Measurements from ENCODE around the gene TAF7. TPM values are rescaled to one million over a fixed set of nuclear protein-coding genes. Genes with fewer than 3 reads are reported as not detected.
A peak's percentile ranks its signal among the peaks of the same experiment; 100 is the strongest.

TAF7 gene
- total and polyA plus RNA-seq, 8 donors, result 22.0 to 89.8 (median 40.0) TPM

GRCh38 chr5:141330299-141331080 is 9.9 kb upstream of the TAF7 start, which contains the start of gene PCDHGA1:
Gene PCDHGA1, plus strand, starts transcription at chr5:141330514.
- Histone ChIP-seq H3K27me3 (peaks cover 0 to 70% (median 28%) of the 10 kb centered on the region in 3 donors), H3K9me3 (peaks cover 25 to 97% (median 87%) of the 10 kb centered on the region in 4 donors), H3K4me3 (no peak within 1 kb of the TSS), H3K36me3 (peaks cover 0 to 5% (median 0%) of the 10 kb centered on the region in 4 donors), H3K27ac (no peak within 1 kb of the TSS), H3K4me1 (no peaks in the 10 kb centered on the region)
- TF ChIP-seq POLR2AphosphoS5 (IDR thresholded peaks at IDR 0.05) (no peak), POLR2A (IDR thresholded peaks at IDR 0.05) (no peak), EP300 (IDR thresholded peaks at IDR 0.05) (no peak)
- TF ChIP-seq, protein P1, sequence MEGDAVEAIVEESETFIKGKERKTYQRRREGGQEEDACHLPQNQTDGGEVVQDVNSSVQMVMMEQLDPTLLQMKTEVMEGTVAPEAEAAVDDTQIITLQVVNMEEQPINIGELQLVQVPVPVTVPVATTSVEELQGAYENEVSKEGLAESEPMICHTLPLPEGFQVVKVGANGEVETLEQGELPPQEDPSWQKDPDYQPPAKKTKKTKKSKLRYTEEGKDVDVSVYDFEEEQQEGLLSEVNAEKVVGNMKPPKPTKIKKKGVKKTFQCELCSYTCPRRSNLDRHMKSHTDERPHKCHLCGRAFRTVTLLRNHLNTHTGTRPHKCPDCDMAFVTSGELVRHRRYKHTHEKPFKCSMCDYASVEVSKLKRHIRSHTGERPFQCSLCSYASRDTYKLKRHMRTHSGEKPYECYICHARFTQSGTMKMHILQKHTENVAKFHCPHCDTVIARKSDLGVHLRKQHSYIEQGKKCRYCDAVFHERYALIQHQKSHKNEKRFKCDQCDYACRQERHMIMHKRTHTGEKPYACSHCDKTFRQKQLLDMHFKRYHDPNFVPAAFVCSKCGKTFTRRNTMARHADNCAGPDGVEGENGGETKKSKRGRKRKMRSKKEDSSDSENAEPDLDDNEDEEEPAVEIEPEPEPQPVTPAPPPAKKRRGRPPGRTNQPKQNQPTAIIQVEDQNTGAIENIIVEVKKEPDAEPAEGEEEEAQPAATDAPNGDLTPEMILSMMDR (IDR thresholded peaks at IDR 0.05), result no peak
- DNase-seq, result peak in 1 of 2 donors; percentile 27
- WGBS, 5 donors, result 22 to 32% (median 27%) methylated on average over 21 of the region's 21 CpGs
- intact Hi-C loops (cut with DNase I; ENCODE audit: low total_unique reads), result no loop called here

- H3K9me3 ChIP-seq, result peaks cover 21 to 97% (median 81%) of the 10 kb centered on the region in 4 donors
- H3K4me3 ChIP-seq, result no peak overlapping the region
- TF ChIP-seq, protein P1 (IDR thresholded peaks at IDR 0.05), result no peak
- TF ChIP-seq POLR2A (IDR thresholded peaks at IDR 0.05), result no peak
- no peak for TF ChIP-seq EP300 (IDR thresholded peaks at IDR 0.05)
- no peak for TF ChIP-seq POLR2AphosphoS5 (IDR thresholded peaks at IDR 0.05)
- peaks cover 0 to 54% (median 20%) of the 10 kb centered on the region in 3 donors for H3K27me3 ChIP-seq
- intact Hi-C loops (cut with DNase I; ENCODE audit: low total_unique reads), result loop anchor here (10.0 kb wide), 1 partner anchor 207 kb away; no protein-coding TSS in a partner anchor
- no peaks in the 10 kb centered on the region for H3K4me1 ChIP-seq
- WGBS, 5 donors, result 78 to 82% (median 81%) methylated on average over 3 to 8 of the region's 8 CpGs
- H3K27ac ChIP-seq, result no peak overlapping the region
- no peak for DNase-seq
- H3K36me3 ChIP-seq, result peaks cover 0 to 5% (median 0%) of the 10 kb centered on the region in 4 donors
Measured at GRCh38 chr5:141328231-141328630, 7.6 kb upstream of the TAF7 start.

GRCh38 chr5:141326088-141326854 is 5.7 kb upstream of the TAF7 start:
- 10 to 15% (median 13%) methylated on average over 27 of the region's 27 CpGs for WGBS, 5 donors
- intact Hi-C loops (cut with DNase I; ENCODE audit: low total_unique reads), result loop anchor here (10.0 kb wide), 1 partner anchor 209 kb away; no protein-coding TSS in a partner anchor
- DNase-seq, result peak; percentile 32 to 69
- no peak for TF ChIP-seq EP300 (IDR thresholded peaks at IDR 0.05)
- no peak for TF ChIP-seq POLR2AphosphoS5 (IDR thresholded peaks at IDR 0.05)
- TF ChIP-seq, protein P1 (IDR thresholded peaks at IDR 0.05), result peak in 2 of 7 experiments; percentile 11 to 17
- no peak for TF ChIP-seq POLR2A (IDR thresholded peaks at IDR 0.05)
- peaks cover 0 to 35% (median 13%) of the 10 kb centered on the region in 3 donors for H3K27me3 ChIP-seq
- H3K4me1 ChIP-seq, result peaks cover 0 to 3% (median 1%) of the 10 kb centered on the region in 4 donors
- H3K4me3 ChIP-seq, result peak overlapping the region; percentile 14 to 31 (median 24)
- H3K27ac ChIP-seq, result peak overlapping the region in 2 of 5 donors; percentile 45 to 66
- H3K36me3 ChIP-seq, result peaks cover 0 to 5% (median 0%) of the 10 kb centered on the region in 4 donors
- peaks cover 10 to 97% (median 74%) of the 10 kb centered on the region in 4 donors for H3K9me3 ChIP-seq

DNA sequence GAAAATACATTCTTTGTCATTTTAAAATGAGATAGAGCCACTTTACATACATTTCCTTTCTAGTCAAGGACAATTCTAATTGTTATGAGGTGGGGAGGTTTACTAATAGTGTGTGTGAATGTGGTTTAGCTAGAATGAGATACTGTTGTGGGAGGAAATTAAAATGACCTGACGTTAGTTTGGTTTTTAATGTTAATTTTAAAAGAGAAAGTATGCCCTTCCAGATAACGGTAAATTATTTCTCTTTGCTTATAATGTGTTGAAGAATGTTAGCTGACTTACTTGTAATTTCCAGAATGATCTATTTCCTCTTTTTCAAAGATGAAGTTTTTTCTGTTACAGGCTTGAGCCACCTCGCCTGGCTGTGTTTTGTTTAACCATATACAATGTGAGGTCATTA is 1.7 kb upstream of the TAF7 start:
- Histone ChIP-seq H3K4me3 (no peak overlapping the region), H3K4me1 (peaks cover 0 to 12% (median 8%) of the 10 kb centered on the region in 4 donors), H3K27ac (no peak overlapping the region), H3K36me3 (peaks cover 12 to 27% (median 26%) of the 10 kb centered on the region in 4 donors), H3K27me3 (peaks cover 0 to 8% (median 0%) of the 10 kb centered on the region in 3 donors), H3K9me3 (peaks cover 40 to 91% (median 69%) of the 10 kb centered on the region in 4 donors)
- WGBS, 5 donors, result 78 to 86% (median 81%) methylated on average over 3 of the region's 3 CpGs
- intact Hi-C loops (cut with DNase I; ENCODE audit: low total_unique reads), result loop anchor here (10.0 kb wide), 1 partner anchor 213 kb away; no protein-coding TSS in a partner anchor
- no peak for DNase-seq
- TF ChIP-seq, protein P1 (IDR thresholded peaks at IDR 0.05), result no peak
- TF ChIP-seq POLR2A (IDR thresholded peaks at IDR 0.05) (no peak), EP300 (IDR thresholded peaks at IDR 0.05) (no peak), POLR2AphosphoS5 (IDR thresholded peaks at IDR 0.05) (no peak)

Measured in stomach (tissue), 9 donors.